Measurements from ENCODE around the gene TEAD3.

GRCh38 chr6:35436071-35436857, 60.6 kb downstream of the TEAD3 start:
- TF ChIP-seq POLR2A (IDR thresholded peaks at IDR 0.05) = no peak
- TF ChIP-seq CTCF (IDR thresholded peaks at IDR 0.05) = no peak
